NCI-H2171 (cell line): ENCODE results near the gene DARS1.
"Not testable (repeated sequence)": the region's sequence is repeated elsewhere in the genome, so short reads cannot be mapped to it uniquely, and the experiment has no call there.

Experiments used
- DNase-seq: peaks from one replicate; lab custom pipeline; 2025; lab: John Stamatoyannopoulos, UW

The DARS1 gene

DNA sequence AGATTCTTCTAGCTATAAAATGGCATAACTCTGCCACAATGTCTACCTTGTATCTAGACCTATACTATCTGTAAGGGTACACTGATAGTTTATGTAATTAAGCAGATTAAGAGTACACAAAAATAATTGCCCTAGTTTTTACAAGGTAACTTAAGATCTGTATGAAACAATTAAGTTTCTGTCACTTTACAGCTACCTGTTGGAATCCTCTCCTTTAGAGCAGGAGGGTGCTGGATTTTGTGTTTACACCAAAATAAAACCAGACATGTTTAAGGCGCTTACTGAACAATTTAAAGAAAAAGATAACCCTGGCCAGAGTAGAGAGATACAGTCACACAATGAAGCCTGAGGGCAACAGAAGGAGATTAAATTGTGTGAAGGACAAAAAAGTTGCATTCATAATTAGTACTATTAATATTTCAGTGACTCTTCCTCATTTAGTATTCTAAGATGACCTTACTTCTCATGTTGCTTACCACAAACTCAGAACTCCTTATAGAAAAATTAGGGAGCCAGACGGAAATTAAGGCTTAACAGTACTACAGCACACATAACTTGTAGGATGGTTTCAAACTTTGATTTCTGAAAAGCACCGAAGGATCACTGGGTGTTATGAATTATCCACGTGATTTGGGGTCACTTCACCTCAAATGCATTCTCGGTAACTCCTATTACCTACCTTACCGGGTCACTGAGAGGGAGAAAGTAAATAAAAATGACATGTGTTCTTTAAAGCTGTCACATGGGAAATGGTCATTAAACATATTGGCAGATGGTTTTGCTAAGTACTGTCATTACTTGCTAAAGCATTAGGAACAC is 1.0 kb downstream of the DARS1 start:
- DNase-seq: no peak

DNA sequence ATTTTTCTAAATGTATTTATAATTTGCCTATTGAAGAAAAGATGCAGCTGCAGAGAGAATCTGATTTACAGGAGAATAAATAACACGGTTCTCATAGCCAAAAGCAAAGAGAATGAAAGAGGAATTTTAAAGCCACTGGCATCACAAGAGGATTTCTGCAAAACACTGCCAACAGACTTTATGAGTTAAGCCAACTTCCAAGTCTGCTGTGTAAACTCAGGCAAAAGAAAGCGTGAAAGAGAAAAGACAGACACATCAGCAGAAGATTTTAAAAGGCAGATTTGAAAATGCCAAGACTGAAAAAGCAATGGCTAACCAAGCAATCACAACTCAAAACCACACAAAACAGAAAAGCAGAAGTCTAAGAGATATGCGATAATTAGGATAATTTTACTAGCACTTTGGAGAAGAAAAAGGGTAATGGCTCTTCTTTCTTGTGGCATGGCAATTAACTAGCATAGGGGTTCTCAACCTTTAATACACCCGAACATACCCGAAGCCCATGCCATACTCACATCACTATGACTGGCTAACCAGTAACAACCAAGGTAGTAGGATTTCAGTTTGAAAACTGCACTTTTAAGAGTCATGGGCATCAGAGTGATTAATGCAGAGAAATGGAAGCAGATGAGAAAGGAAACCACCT is 4.9 kb downstream of the DARS1 start:
- no peak for DNase-seq

DNA sequence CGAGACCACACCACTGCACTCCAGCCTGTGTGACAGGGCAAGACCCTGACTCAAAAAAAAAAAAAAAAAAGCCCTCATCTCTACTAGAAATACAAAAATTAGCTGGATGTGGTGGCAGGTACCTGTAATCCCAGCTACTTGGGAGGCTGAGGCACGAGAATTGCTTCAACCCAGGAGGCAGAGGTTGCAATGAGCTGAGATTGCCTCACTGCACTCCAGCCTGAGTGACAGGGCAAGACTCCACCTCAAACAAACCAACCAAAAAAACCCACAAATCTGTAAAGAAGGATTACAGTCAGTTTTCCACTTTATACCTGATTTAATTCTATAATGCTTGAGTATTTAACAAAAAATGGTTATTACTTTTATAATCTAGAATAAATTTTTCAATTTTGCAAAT is 9.7 kb downstream of the DARS1 start:
- no peak for DNase-seq

DNA sequence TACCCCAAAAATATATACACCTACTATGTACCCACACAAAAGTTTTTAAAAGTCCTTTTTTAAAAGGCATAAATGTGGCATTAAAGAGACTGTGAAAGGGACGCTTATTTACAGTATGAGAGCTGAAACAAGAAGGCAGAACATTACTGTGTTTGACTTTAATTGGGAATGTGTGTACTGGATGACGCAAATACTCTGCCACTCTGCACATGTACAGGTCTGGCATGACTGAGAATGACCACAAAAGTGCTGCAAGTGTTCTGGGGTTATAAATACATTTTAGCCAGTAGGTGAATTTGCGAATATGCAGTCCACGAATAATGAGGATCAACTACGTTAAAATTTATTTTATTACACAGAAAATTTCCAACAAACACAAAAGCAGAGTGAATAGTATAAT is 11.4 kb downstream of the DARS1 start:
- no peak for DNase-seq

DNA sequence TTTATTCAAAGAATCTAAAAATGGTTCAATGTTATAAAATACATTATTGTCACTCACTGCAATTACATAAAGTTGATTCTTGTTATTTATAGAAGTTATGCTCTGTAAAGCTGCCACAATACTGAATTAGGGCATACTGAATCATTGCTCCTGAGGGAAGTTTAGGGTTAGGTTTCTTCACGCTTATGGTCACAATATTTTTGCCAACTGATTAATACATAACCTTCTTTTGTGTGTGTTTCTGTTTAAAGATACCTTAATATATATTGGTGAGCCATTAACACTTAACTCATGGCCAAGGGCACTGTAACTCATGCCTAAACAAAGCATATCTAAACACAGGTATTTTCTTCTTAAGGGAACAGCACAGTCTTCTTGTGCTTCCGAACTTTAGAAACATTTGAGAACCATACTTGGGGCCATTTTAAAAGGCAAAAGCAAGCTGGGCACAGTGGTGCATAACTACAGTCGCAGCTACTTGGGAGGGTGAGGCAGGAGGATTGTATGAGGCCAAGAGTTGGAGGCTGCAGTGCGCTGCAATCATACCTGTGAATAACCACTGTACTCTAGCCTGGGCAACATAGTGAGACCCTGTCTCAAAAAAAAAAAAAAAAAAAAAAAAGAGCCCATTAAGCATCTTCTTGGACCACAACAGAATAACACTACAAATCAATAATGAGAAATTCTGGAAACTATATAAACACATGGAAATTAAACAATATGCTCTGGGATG is 15.6 kb downstream of the DARS1 start:
- DNase-seq: no peak

DNA sequence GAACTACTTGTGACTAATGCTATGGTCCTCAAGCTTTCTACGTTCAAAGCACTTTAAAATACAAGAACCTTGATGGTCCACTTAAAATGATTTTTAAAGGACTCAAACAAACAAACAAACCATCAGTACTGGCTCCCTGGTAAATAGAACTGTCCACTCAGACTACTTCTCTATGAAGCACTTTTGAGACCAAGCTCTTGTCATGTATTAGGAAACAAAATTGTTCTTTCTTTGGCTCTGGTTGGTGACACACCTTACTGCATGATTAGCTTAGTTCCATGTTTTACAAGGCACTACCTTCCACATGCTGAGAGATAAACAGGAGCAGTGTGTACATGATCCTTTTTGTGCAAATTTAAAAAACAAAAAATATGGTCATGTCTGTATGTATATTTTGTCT is 19.7 kb downstream of the DARS1 start:
- no peak for DNase-seq

DNA sequence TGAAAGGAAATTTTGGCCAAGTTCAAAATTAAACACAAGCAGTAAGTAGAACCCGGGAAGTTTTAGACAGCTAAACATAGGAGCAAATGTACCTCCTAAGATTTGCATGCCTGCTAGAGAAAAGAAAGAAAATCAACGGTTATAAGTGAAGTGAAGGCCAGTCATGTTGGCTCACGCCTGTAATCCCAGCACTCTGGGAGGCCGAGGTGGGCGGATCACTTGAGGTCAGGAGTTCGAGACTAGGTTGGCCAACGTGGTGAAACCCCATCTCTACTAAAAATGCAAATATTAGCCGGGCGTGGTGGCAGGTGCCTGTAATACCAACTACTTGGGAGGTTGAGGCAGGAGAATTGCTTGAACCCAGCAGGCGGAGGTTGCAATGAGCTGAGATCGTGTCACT is 21.0 kb downstream of the DARS1 start:
- DNase-seq: not testable (repeated sequence)

DNA sequence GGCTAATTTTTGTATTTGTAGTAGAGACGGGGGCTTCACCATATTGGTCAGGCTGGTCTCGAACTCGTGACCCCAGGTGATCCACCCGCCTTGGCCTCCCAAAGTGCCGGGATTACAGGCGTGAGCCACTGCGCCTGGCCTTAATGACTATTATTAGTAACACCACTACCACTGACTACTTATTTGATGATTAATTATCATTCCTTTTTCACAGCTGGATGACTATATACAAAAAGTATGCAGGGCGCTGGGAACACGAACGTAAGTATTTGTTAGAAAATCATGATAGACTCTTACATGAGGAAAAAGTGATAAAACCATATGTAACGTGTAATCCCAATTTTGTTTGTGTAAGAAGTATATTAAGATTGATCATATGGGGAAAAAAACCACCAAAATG is 21.6 kb downstream of the DARS1 start:
- no peak for DNase-seq

DNA sequence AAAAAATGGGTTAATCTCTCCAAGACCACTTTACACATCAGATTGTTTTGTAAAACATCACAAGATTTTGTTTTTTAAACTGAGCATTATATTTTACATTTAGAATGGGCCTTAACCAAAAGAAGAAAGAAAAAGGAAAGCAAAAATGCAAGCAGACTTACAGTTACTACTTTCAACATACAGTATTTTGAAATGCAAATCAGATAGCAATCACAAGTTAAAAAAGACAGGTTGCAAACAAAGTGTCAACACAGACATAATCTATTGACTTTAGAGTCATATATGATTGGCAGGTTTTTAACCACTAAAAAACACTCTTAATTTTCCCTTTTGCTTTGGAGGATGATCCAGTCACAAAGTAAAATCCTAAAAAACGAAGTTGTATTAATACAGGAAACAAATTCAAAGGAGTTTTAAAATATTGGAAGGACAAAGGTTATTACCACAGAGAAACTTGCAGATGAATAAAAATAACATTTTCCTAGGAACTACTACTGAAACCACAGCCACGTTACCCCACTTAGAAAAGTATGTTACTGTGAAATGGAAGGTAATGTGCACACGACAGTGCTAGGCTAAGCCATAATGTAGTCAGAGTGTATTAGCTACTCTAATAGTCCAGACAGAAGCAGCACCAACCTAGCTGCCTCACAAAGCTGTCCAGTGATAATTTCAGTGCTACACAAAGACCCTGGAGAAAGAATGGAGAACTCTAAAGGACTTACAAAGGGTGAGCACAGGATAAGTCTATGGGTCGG is 22.9 kb downstream of the DARS1 start:
- DNase-seq: no peak

DNA sequence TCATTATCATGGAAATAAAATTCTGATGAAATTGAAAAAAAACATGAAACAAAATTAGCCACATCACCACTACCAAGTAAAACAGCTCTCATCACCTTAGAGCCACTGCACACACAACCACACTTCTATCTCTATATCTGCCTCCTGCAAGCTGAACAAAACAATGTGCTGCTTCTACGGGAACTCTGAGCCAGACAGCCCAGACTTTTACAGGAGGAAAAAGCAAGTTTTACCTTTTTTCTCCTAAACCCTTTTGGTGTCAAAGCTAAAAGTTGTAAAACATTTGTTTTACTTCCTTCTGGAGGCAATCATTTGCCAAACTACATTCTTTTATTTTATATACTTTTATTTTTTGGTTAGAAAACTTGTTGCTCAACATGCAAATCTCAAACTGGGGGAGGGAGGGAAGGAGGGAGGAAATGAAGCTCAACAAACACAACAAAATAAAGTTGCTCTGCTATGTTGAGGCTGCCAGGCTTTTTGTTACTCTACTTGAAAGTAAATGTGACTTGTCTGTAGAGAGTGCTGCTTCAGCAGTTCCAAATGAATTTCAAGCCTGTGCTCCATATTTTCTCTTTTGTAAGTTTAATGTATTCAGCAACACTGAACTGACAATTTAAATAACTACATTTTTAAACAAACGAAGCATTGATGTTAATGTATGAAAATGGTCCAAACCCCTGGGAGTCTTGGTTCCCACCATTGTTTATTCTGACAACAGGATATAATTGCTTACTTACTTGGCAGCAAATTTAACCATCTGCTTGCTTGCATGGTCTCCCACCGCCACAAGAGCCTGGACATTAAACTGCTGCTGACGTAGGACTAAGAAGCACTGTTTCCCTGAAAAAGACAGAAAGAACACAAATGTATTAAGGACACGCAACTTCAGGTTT is 24.5 kb downstream of the DARS1 start:
- DNase-seq: no peak

DNA sequence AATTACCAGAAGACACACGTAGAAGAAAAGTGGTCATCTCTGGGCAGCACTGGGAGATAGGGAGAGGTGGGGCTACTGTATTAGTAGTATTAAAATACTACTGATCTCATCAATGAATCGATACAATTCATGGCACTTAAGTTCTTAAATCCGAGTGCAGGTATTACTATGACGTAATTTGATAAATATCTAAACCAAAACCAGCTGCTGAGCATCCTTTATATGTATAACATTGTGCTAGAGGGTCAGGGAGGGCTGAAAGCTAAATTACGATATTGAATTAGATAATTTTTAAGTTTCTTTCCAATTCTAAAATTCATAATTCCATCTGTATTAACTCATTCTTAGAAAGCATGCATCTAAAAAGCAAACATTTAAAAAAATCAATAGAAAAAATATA is 25.3 kb downstream of the DARS1 start:
- DNase-seq: no peak

DNA sequence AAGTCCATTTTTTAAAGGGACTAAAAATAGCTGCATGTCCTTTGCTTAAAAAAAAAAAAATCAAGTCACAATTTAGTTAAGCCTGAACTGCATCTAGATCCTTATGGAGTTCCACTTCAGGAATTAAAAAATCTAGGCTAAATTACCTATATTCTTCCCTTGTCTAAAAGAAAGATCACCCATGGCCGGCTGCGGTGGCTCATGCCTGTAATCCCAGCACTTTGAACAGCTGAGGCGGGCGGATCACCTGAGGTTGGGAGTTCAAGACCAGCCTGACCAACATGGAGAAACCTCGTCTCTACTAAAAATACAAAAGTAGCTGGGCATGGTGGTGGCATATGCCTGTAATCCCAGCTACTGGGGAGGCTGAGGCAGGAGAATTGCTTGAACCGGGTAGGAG is 26.5 kb downstream of the DARS1 start:
- DNase-seq: not testable (repeated sequence)

DNA sequence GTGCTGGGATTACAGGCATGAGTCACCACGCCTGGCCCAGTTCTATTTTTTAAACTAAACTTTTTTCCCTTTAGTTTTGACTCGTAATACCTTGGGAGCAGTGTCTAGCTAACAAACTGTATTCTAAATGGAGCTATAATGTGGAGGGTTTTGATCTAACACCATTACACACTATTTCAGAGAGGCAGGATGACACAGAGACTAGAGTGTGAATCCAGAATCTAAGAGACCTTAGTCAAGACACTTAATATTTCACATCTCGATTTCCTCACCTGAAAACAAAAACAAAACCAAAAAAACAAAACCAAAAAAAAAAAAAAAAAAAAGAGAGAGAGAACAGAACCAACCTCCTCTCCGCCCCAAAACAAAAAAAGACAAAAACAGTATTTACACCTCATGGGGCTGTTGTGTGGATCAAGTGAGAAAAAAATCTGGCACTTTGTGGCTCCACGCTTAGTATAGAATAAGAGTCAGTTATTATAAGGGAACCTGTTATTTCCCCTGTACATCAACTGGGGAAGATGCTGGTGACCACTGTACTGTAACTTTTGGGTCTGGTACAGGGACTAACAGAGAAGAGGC is 31.3 kb downstream of the DARS1 start:
- DNase-seq: no peak

DNA sequence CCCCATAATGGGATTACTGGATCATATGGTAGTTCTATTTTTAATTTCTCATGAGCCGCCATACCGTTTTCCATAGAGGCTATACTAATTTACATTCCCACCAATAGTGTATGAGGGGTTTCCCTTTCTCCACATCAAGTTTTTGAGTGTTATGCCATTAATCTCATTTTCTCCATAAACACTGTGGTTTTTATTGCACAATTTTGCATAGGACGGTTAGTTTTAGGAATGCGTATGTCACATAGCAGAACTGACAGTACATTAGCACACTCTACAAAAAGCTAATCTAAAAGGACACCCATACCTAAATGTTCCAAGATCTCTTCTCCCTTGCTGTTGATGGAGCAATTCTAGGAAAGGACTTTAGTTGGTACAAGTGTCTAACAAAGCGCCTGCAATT is 32.5 kb downstream of the DARS1 start:
- no peak for DNase-seq

DNA sequence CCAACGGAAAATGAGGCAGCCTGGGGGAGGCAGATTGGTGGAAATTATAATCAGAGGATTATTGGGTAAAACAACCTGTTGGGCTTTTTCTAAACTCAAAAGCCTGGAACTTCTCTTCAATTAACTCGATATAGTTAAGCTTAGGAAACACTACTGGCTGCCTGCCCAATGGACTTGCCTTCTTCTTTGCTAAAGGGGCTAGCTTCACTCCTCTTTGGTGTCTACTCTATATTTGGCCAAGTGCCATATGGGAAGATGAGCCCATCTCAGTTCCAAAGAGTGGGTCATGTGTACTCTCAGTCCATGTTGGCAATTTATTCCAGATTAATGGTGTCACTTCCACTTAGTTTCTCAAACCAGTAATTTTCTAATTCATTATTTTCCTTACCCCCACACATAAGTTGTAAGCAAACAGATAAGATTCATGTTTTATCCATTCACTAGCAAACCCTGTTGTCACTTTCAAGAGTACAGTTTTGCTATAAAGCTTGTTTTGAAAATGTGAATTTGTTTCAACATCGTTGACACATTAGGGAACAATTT is 34.3 kb downstream of the DARS1 start:
- DNase-seq: no peak

DNA sequence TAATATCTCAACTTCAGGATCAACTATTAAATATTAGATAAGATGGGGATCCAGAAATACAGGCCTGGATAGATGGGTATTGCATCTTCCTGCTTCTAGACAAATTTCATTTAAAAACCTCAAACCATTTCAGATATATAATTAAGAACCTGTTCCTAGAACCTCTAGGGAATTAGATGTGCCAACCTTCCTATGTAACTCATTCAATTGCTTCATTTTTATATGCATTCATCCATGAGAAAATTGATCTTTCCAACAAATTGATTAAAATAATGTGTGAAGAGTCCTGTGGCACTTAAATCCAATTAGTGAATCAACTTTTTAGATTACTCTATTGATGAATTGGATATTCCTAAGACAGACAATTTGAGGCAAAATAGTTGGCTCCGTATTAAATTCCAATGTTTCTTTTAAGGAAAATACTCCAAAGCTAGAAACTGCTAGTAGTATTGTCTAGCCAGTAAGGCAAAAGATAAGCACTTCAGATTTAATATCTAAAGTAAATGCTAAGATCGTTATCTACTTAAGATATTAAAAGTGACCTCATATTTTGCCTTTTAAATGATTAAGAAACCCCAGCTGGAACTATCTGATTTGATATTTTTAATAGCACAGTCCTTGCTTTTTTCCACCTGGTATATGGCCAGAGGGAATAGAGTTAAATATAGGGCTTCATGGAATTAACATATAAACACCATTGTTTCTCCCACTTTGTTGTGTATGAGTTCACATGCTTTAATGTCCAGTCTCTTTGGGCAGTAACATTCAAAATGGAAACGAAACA is 35.8 kb downstream of the DARS1 start:
- DNase-seq: no peak

DNA sequence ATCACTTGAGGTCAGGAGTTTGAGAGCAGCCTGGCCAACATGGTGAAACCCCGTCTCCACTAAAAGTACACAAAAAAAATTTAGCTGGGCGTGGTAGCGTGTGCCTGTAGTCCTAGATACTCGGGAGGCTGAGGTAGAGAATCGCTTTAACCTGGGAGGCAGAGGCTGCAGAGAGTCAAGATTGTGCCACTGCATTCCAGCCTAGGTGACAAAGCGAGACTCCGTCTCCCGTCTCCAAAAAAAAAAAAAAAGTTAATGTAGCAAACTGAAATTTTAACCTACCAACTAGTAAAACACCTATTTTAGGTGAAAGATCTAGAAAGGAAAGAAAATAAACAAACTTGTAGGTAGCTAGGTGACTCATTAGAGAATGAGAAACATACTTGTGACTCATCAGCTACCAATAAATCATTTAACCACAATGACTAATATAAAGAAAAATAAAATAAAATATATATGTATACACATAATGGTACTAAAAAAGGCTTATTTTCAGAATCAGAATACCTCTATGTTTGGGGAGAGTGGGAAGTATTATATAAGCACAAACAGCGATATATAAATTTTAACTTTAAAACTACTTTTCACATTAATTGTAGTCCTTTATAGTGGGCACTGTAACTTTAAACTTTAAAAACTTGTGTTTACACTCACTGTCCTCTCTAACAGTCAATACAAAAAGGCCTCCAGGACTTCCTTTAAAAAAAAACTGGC is 36.6 kb downstream of the DARS1 start:
- no peak for DNase-seq

DNA sequence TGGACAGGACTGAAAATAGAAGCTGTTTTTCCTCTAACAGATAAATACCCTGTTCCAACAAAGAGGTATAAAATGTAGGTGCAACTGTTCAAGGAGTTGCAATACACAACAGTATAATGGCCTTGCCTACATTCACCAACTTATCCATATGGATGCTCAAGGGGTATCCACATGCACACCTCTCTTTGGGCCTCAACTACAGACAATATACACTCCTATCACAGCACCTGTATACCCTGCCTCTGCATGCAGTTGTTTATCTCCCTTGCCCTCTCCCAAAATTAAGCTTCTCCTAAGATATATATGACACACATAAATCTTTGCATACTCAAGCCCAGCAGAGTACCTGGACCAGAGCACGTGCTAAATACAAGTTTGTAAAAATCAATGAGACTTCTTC is 37.3 kb downstream of the DARS1 start:
- no peak for DNase-seq

DNA sequence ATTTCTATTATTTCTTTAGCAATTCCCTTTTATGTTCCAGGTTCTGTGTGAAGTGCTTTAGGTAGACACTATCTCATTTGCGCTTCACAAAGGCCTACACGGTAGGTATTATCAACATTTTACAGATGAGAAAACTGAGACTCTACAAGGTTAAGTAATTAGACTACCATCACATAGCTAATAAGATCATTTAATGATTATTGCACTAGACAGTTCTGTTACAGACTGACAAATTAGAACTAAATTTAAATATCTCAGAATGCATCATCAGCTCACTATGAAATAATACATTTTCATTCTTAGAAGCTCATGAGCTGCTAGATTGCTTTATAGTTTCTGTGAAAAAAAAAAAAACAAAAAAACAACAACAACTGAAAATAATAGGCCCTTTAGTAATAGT is 37.9 kb downstream of the DARS1 start:
- no peak for DNase-seq
